GM10847 (cell line): ENCODE data around the gene DOCK7.

Experiments
- POLR2A ChIP-seq: IDR thresholded peaks from 2 replicates; pipeline ENCODE4 v1.6.1; 2011; ENCODE audit not compliant: insufficient read length; ENCODE audit errors: extremely low read depth

Gene DOCK7

DNA sequence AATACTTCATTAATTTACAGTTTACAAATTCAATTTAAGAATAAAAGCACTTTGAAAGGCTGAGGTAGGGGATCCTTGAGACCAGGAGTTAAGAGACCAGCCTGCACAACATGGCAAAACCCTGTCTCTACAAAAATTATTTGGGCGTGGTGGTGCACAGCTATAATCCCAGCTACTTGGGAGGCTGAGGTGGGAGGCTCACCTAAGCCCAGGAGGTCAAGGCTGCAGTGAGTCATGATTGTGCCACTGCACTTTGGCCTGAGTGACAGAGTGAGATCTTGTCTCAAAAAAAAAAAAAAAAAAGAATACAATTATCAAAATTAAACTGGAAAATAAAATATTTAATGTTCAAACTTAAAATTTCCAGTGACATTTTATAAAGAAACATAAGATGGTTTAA is 179.2 kb downstream of the DOCK7 start:
- no peak for TF ChIP-seq POLR2A

DNA sequence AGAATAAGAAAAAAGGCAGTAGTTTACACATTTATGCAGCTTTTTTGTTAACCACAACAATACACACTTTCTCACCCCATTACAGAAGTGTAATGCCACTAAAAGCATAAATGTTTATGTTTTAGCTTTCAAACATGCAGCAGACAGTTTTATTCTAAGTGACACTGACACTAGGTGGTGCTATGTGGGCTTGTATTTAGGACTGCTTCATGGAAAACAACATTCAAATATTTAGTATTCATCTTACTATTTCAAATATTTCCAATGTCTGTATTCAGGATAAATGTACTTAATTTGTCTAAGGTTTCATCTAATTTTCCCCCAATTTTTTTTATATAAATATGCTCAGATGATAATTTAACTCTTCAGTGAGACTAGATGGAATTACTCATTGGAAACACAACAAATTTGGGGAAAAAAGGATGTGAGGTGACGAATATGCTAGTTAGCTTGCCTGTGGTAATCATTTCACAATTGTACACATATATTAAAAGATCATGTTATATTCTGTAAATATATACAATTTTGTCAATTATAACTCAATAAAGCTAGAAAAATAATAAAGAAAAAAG is 179.9 kb downstream of the DOCK7 start:
- no peak for TF ChIP-seq POLR2A

DNA sequence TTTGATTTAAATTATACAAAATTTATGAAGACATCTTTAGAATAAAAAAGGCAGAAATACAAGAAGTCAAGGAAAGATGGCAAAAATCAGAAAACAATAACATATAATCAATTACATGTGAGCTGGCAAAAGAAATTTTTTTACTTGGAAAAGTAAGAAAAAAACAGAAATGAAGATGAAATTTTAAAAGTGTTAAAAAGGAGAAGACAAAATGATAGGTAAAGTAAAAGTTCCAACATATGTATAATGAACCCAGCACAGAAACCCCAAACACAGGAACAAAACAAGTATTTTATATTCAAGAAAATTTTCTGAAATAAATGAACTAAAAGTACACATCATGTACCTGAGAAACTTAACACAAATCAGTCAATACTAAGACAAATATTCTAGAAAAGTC is 188.0 kb downstream of the DOCK7 start:
- TF ChIP-seq POLR2A = no peak

DNA sequence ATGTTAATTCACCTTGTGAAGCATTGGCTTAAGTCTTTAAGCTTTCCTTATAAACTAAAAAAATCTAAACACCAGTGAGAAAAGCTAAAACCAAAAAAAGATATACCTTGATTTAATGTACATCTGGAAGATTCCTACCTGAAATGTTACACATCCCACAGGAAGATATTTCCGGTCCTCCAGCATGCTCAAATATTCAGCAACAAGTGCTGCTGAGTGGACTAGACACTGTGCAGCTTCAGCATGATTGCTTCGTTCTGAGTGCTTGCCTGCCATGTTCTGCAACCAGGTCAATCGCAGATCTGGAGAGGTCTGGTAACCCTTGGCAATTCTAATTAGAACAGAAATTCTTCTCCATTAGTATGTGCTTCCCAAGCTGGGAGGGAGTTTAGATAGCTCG is 194.0 kb downstream of the DOCK7 start:
- TF ChIP-seq POLR2A = no peak

DNA sequence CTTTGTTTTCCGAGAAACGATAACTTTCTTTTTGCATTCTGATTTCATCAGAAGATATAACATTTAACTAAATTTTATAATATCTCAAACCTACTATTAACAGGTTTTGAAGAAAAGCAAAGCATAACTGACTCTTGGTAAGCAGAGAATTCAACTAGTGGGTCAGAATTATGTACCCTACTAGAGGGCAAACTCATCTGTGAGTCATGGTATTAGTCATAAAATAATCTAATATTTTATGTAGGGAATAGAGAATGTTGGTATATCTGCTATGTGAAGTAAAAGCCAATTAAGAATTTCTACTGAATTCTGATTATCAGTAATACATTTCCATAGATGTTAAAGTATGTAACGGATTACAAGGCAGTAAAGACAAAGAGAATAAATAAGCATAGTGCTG is 194.5 kb downstream of the DOCK7 start:
- TF ChIP-seq POLR2A = no peak

DNA sequence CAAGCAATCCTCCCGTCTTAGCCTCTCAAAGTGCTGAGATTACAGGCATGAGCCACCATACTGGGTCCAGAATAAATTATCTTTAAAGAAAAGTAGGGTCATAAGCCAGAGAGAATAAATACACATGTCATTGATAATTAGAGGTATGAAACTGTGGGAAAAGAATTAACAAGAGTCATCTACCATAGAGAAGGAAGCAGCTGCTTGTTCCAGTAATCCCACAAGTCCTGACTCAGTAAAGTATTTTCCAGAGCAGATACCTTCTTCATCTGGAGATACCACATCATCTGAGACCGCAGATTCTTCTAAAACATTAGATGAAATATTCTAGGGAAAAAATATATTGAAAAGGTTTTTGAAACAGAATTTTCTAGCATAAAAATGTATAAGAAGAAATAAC is 195.7 kb downstream of the DOCK7 start:
- no peak for TF ChIP-seq POLR2A

DNA sequence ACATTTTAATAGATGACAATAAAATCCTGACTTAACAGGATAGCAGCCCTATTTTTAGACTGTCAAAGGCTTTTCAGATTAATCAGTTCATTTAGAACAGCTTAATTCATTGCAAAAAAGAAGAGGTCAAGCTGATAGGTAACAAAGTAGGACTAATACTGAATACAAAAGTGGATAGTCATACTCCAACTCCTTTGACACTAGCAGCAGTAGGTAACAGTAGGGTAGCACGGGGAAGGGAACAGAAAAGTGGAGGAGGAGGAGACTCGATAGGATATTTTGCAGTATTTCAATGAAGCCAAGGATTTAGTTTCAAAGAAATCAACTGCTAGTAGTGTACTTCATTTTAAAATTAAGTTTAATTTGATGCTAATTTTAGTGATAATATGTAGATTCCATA is 200.2 kb downstream of the DOCK7 start:
- TF ChIP-seq POLR2A = no peak

DNA sequence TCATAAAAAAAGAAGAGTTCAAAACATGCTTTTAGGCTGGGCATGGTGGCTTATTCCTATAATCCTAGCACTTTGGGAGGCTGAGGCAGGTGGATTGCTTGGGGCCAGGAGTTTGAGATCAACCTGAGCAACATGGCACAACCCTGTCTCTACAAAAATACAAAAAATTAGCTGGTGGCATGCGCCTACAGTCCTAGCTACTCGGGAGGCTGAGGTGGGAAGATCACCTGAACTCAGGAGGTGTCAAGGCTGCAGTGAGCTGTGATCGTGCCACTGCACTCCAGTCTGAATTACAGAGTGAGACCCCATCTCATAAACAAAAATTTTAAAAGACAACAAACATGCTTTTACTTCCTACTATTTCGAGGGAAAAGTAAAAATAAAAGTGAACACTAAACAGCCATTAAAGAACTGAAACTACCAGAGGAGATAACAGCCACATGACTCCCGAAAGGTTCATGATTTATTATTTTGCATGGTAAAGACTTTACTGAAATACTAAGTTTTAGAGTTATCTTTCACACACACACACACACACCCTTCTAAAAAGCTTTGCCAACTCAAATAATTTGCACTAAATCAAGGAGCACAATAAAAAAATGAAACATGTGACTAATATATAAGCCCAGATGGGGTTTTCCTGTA is 203.2 kb downstream of the DOCK7 start:
- no peak for TF ChIP-seq POLR2A

DNA sequence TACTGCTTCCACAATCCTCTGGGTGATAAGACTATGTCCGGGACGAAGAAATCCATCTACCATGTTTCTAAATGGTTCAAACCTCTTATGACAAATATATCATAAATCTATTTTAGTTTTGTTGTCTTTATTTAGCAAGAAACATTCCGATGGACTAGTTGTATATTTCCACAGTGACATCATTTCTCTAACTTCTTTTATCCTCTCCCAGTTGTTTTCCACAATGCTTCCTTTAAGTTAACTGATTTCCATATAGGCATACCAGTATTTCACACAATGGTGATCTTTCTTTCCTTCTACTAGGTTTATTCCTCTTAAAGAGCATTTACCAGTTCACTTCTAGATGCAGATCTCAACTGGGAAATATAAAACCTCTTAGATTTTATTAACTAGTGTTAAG is 206.5 kb downstream of the DOCK7 start:
- TF ChIP-seq POLR2A = no peak

DNA sequence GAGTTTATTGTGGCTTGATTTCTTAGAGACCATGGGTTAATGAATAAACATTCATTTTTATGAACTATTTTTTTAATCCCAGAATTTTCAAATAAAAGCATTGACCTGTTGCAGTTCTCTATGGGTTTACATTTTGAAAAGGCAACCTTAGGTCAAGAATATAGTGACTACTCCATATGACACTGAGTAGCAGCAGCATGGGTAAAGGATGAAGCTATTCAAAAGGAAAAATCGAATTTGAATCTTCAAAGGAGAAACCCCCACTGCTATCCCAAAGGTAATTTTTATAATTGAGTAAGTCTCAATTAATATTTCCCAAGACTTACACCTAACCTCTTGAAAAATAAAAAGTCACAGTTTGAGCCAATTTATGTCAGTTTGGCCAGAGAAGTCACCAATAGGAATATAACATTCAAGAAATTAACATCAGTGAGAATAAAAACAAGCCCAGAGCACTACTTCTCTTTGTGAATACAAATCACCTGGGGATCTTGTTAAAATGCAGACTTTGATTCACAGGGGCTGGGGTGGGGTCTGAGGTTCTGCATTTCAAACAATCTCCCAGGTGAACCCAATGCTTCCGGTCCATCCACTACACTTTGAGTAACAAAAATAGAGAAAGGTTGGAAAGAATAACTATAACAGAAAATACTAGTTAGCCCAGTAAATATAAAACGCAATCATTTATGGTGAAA is 211.5 kb downstream of the DOCK7 start:
- TF ChIP-seq POLR2A = no peak

DNA sequence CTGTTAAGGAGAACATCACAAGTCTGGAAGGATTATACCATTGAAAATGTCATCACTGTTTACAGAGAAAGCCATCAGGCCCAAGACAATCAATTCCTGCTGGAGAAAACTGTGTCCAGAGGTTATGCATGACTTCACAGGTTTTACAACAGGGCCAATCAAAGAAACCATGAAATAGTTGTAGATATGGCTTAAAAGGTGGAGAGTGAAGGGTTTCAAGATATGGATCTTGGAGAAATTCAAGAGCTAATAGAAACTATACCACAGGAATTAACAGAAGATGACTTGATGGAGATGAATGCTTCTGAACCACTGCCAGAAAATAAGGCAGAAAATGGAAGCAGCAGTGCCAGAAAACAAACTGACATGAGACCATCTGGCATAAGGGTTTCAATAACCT is 221.1 kb downstream of the DOCK7 start:
- TF ChIP-seq POLR2A = no peak

DNA sequence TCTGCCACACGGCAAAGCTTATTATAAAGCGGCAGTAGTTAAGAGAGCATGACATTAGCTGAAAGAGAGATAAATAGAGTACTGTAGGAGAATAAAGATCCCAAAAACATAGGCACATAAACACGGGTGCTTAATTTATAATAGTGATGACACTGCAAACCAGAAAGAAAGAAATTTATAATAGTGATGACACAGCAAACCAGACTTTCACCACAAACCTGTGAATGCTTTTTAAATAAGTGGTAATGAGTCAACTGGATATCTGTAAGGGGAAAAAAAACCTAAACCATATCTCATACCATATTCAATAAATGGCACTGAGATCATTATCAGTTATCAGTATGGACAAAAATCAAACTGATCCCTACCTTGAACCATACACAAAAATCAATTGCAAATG is 225.8 kb downstream of the DOCK7 start:
- no peak for TF ChIP-seq POLR2A

DNA sequence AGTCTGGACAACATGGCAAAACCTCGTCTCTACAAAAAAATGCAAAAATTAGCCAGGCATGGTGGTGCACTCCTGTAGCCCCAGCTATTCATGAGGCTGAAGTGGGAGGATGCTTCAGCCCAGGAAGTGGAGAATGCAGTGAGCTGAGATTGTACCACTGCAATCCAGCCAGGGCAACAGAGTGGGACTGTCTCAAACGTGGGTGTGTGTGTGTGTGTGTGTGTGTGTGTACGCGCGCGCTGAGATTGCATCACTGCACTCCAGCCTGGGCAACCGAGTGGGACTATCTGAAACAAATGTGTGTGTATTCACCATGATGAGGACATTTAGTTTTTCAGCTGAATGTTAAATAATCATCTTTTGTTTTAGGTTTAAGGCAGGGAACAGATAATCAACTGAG is 230.2 kb downstream of the DOCK7 start:
- TF ChIP-seq POLR2A = no peak

DNA sequence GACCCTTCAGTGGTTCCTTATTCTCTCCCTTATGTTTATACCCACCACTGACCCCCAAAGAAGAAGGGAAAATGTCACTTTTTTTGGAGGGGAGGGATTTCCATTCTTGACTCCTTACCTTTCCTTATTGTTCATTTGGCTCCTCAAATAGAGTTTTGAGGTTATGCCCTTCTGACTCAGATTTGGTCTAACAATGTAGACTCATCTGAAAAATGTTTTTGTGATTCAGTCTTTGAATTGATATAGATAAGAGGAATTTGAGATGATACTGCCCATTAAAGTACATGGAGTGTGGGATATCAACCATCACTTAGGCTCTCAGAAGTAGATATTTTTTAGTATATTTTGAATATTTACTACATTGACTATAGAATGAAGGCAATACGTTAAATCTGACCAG is 235.2 kb downstream of the DOCK7 start:
- no peak for TF ChIP-seq POLR2A

DNA sequence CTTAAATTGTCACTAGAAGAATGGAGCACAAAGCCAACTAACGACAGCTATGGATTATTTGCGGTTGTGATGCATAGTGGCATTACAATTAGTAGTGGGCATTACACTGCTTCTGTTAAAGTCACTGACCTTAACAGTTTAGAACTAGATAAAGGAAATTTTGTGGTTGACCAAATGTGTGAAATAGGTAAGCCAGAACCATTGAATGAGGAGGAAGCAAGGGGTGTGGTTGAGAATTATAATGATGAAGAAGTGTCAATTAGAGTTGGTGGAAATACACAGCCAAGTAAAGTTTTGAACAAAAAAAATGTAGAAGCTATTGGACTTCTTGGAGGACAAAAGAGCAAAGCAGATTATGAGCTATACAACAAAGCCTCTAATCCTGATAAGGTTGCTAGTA is 237.9 kb downstream of the DOCK7 start:
- no peak for TF ChIP-seq POLR2A

DNA sequence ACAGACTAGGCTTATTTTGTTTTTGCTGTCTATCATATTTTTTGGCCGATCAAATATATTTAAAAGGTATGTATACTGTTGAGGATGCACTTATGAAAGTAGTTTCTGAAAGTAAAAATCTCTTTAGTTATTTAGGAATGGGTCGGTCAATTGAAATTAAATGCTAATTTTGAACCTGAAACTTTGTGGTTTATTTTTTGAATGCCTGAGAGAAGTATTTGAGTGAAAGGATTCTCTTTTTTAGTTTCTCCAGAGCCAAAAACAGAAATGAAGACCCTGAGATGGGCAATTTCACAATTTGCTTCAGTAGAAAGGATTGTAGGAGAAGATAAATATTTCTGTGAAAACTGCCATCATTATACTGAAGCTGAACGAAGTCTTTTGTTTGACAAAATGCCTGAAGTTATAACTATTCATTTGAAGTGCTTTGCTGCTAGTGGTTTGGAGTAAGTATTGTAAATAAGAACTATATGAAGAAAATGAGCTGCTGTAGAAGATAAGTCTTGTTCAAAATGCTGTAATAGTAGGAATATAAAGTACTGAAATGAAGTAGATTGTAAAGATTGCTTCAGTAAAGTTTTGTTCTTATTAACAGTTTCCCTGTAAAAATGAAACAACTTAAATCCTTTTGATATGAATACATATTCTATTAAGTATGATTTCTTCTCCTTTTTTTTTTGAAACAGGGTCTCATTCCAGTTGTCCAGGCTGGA is 239.8 kb downstream of the DOCK7 start:
- TF ChIP-seq POLR2A = no peak
